CD4-positive, alpha-beta T cell (primary cell): ENCODE measurements around the gene SLC34A1. TPM values are rescaled to one million over a fixed set of nuclear protein-coding genes. Genes with fewer than 3 reads are reported as not detected.
A peak's percentile ranks its signal among the peaks of the same experiment; 100 is the strongest.

ENCODE experiments used
- ATAC-seq: fragments of 200-7000 bp; cut with Tn5 transposase; one replicate; pipeline ENCODE4 v1.10.0; 2022; ENCODE audit warnings: mild to moderate bottlenecking; ENCODE audit not compliant: poor library complexity
- CTCF ChIA-PET: fragments of 350-600 bp; sonication (Branson Sonifier 250); formaldehyde crosslinking; loops from one replicate; lab custom pipeline; 2021; ENCODE audit warnings: antibody characterized with exemption, inconsistent platforms; lab: Charles Lee
- POLR2A ChIA-PET: fragments of 350-600 bp; sonication (Branson Sonifier 250); formaldehyde crosslinking; loops from one replicate; lab custom pipeline; 2021; ENCODE audit warnings: antibody characterized with exemption, inconsistent platforms; lab: Charles Lee
- DNase-seq, 14 experiments: peaks; one replicate each; pipeline ENCODE4 v3.0.0-alpha.2; 2013 to 2020; ENCODE audit warnings: mixed read lengths in 2 of 14
- H3K27ac ChIP-seq, 2 donors: one replicate each; pipeline versions ENCODE4 v1.5.1 to v1.7.0; 2013; ENCODE audit warnings: low read length in 2 of 2, low read depth in 1 of 2, mild to moderate bottlenecking in 1 of 2
- H3K27me3 ChIP-seq, 2 experiments: 1 replicate in 1 of 2; 2 replicates in 1 of 2; pipeline versions ENCODE4 v1.6.1 to v1.7.0; 2013; ENCODE audit warnings: low read length in 2 of 2, control low read depth in 1 of 2, mild to moderate bottlenecking in 1 of 2, moderate library complexity in 1 of 2; ENCODE audit not compliant: insufficient read depth in 2 of 2, control insufficient read depth in 1 of 2
- H3K36me3 ChIP-seq: one replicate; pipeline ENCODE4 v1.6.1; 2013; ENCODE audit warnings: low read length, control low read depth; ENCODE audit not compliant: insufficient read depth
- H3K4me1 ChIP-seq: one replicate; pipeline ENCODE4 v1.6.1; 2013; ENCODE audit warnings: low read length, control low read depth; ENCODE audit not compliant: insufficient read depth
- H3K4me3 ChIP-seq: one replicate; pipeline ENCODE4 v1.5.1; 2013; ENCODE audit warnings: mild to moderate bottlenecking, low read length, moderate library complexity
- H3K9me3 ChIP-seq, 2 experiments: 1 replicate in 1 of 2; 2 replicates in 1 of 2; pipeline versions ENCODE4 v1.6.1 to v1.7.0; 2013; ENCODE audit warnings: low read length in 2 of 2, mild to moderate bottlenecking in 2 of 2, control low read depth in 1 of 2, moderate library complexity in 1 of 2; ENCODE audit not compliant: control insufficient read depth in 1 of 2, insufficient read depth in 1 of 2
- H3K27ac Mint-ChIP-seq: one replicate; pipeline ENCODE4 v1.8.0; 2020; ENCODE audit warnings: mixed read lengths
- H3K27me3 Mint-ChIP-seq: one replicate; pipeline ENCODE4 v1.8.0; 2021; ENCODE audit warnings: mixed read lengths
- H3K36me3 Mint-ChIP-seq: one replicate; pipeline ENCODE4 v1.8.0; 2021; ENCODE audit warnings: low read depth, mixed read lengths
- H3K4me1 Mint-ChIP-seq: one replicate; pipeline ENCODE4 v1.8.0; 2021; ENCODE audit warnings: low read depth, mixed read lengths
- H3K4me3 Mint-ChIP-seq: one replicate; pipeline ENCODE4 v1.8.0; 2020; ENCODE audit warnings: mild to moderate bottlenecking, mixed read lengths
- H3K9me3 Mint-ChIP-seq: one replicate; pipeline ENCODE4 v1.8.0; 2020; ENCODE audit warnings: mixed read lengths
- intact Hi-C, 2 experiments: fragments of 100-400 bp; cut with DNase I in 1 of 2; cut with micrococcal nuclease in 1 of 2; formaldehyde crosslinking; loops; one replicate each; pipeline versions ENCODE4 v1.15.1 to v1.9.0; 2023 to 2025; cut with DNase I, micrococcal nuclease
- total RNA-seq, 174 experiments: library from RNA in 2 of 174; stranded (reverse) in 2 of 174; gene quantifications; one replicate each; pipeline ENCODE4 v1.2.3 and lab custom pipeline; 2021 to 2026
- TF ChIP-seq, protein P1 (sequence below): fragments of 200-600 bp; IDR thresholded peaks from one replicate; pipeline ENCODE4 v1.8.0; 2022; ENCODE audit warnings: antibody characterized with exemption, mild to moderate bottlenecking

Gene SLC34A1
- total RNA-seq, 2 experiments from 2014 or later, result not detected

DNA sequence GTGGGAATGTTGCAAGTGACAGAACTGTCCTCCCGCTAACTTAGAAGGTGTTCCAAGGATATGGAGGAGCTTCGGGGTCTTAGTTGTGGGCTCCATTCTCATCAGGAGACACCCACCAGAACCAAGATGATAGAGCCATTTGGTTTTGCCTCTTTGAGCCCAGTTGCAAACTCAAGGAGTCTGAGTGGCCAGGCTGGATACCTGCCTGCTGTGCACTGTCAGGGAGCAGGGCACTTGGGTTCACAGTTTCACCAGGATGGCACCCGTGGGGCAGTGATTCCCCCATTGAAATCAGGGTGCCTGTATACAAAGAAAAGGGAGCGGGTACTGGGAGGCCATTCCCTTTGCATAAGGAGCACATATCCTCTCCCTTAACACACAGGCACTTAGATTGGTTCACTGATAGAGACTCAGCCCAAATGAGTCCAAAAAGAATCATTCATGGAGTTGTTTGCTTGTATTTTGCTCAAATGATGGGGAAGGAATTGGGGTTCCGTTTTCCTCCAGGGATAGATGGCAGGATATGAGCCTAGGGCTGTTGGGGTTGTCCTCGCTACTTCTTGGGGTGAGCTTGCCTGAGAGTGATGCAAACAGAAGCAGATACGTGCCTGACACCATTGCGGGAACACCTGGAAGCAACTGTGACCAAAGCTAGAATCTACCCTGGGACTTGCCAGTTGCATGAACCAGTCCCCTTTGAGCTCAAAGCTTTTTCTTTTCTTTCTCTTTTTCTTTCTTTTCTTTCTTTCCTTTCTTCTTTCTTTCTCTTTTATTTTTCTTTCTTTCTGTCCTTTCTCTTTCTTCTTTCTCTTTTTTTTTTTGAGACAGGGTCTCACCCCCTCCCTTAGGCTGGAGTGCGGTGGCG, 61.0 kb downstream of the SLC34A1 start:
- peak overlapping the region; percentile 88 for H3K27ac Mint-ChIP-seq
- H3K27me3 Mint-ChIP-seq, result no peaks in the 10 kb centered on the region
- POLR2A ChIA-PET, result interaction anchor here (0.7 to 15.3 kb wide), 16 partner anchors 8 to 908 kb away, joined by 3 to 661 read pairs (median 5); partner anchors contain the start of genes F12, GRK6, LMAN2 and MXD3
- TF ChIP-seq, protein P1, sequence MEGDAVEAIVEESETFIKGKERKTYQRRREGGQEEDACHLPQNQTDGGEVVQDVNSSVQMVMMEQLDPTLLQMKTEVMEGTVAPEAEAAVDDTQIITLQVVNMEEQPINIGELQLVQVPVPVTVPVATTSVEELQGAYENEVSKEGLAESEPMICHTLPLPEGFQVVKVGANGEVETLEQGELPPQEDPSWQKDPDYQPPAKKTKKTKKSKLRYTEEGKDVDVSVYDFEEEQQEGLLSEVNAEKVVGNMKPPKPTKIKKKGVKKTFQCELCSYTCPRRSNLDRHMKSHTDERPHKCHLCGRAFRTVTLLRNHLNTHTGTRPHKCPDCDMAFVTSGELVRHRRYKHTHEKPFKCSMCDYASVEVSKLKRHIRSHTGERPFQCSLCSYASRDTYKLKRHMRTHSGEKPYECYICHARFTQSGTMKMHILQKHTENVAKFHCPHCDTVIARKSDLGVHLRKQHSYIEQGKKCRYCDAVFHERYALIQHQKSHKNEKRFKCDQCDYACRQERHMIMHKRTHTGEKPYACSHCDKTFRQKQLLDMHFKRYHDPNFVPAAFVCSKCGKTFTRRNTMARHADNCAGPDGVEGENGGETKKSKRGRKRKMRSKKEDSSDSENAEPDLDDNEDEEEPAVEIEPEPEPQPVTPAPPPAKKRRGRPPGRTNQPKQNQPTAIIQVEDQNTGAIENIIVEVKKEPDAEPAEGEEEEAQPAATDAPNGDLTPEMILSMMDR, result no peak
- peaks cover 52% of the 10 kb centered on the region for H3K4me1 Mint-ChIP-seq
- Histone ChIP-seq H3K4me1 (peaks cover 85% of the 10 kb centered on the region), H3K27me3 (no peaks in the 10 kb centered on the region), H3K4me3 (peak overlapping the region; percentile 56), H3K36me3 (peaks cover 29% of the 10 kb centered on the region), H3K27ac (peak overlapping the region; percentile 73 to 89), H3K9me3 (no peaks in the 10 kb centered on the region)
- CTCF ChIA-PET, result interaction anchor here (0.9 to 16.6 kb wide), 8 partner anchors 9 to 76 kb away, joined by 3 to 352 read pairs (median 8); partner anchors contain the start of genes F12 and PFN3
- peak overlapping the region; percentile 80 for H3K4me3 Mint-ChIP-seq
- H3K36me3 Mint-ChIP-seq, result peaks cover 41% of the 10 kb centered on the region
- DNase-seq (peak in 4 of 14 experiments; percentile 32 to 87 (median 70)), ATAC-seq (peak; percentile 10)
- no peaks in the 10 kb centered on the region for H3K9me3 Mint-ChIP-seq
- intact Hi-C loops, result loop anchor here in 1 of 2 experiments (2.0 kb wide), 2 partner anchors 14 to 40 kb away; no protein-coding TSS in a partner anchor

DNA sequence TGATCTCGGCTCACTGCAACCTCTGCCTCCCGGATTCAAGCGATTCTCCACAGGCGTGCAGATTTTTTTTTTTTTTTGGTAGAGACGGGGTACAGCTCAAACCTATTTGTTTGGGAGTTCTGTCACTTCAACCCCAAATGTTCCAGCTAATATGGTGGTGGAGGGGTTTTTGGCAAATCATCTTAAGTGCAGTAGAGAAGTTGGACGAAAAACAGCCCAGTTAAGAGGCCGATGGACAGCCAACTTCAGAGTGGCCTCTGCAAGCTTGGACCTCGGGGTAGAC, 61.6 kb downstream of the SLC34A1 start:
- DNase-seq (peak in 1 of 14 experiments; percentile 61), ATAC-seq (no peak)
- Histone ChIP-seq H3K9me3 (no peaks in the 10 kb centered on the region), H3K27ac (peak overlapping the region; percentile 73 to 89), H3K27me3 (no peaks in the 10 kb centered on the region), H3K4me3 (peak overlapping the region; percentile 56), H3K4me1 (peaks cover 79% of the 10 kb centered on the region), H3K36me3 (peaks cover 23% of the 10 kb centered on the region)
- Mint-ChIP-seq H3K9me3 (no peaks in the 10 kb centered on the region), H3K4me3 (peak overlapping the region; percentile 80), H3K36me3 (peaks cover 36% of the 10 kb centered on the region), H3K4me1 (peaks cover 54% of the 10 kb centered on the region), H3K27me3 (no peaks in the 10 kb centered on the region), H3K27ac (peak overlapping the region; percentile 88)
- TF ChIP-seq, protein P1, result no peak
- intact Hi-C loops, result loop anchor here in 1 of 2 experiments (2.0 kb wide), 2 partner anchors 15 to 41 kb away; no protein-coding TSS in a partner anchor
- ChIA-PET CTCF (interaction anchor here (0.9 to 16.6 kb wide), 9 partner anchors 9 to 77 kb away, joined by 3 to 352 read pairs (median 6); partner anchors contain the start of genes F12 and PFN3), POLR2A (interaction anchor here (0.7 to 15.3 kb wide), 16 partner anchors 8 to 909 kb away, joined by 3 to 661 read pairs (median 5); partner anchors contain the start of genes DDX41, F12, GRK6 and LMAN2)

DNA sequence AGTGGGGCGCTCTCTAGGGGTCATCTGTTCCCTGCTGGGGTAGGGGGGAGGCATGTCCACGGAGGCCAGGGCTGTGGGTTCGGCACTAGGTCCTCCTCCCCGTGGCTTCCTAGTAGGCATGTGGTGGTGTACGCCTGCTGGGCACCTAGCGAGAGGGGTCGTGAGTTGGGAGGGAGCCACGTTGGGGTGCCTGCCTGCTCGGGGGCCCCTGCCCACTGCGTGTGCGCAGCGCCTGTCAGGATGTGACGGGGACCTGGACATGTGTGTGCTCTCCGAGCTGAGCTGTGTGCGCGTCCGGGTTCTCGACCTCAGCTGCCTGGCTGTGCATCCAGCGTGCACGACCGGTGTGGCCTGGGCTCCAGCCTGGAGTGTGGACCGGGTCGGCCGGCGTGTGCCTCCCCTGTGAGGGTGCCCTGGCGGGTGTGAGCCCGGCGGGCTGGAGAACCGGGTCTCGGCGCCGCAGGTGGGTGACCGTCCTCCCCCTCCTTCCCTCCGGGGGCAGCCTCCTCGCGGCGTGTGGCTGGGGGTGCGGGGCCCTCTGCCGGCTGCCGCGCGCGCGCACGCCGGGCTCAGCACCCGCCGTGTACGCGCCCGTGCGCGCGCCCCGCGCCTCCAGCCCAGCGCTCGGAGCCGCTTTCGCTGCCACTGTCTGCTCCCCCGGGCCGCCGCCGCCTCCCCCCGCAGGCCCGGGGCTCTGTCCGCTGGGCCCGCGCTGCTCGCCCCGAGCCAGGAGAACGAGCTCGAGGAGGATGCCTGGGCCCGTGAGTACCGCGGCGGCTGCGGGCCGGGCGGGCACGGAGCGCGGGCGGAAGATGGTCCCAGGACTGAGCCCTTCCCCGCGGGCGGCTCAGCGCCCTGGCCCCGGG, 62.2 kb downstream of the SLC34A1 start, which contains the start of gene PRR7:
Gene PRR7 (plus strand): TSS at position 615 of the 866 bp plus-strand sequence. CDS start 8,254 bp downstream, outside the sequence.
- ChIA-PET POLR2A (interaction anchor here (0.7 to 15.3 kb wide), 16 partner anchors 8 to 909 kb away, joined by 3 to 661 read pairs (median 5); partner anchors contain the start of genes DDX41, F12, GRK6 and LMAN2), CTCF (interaction anchor here (0.6 to 16.6 kb wide), 10 partner anchors 8 to 773 kb away, joined by 3 to 352 read pairs (median 6); partner anchors contain the start of genes F12 and PFN3)
- Histone ChIP-seq H3K9me3 (no peaks in the 10 kb centered on the region), H3K4me1 (peaks cover 73% of the 10 kb centered on the region), H3K27me3 (no peaks in the 10 kb centered on the region), H3K36me3 (peaks cover 18% of the 10 kb centered on the region), H3K4me3 (peak within 1 kb of the TSS; percentile 56), H3K27ac (peak within 1 kb of the TSS; percentile 73 to 89)
- intact Hi-C loops, result no loop called here
- TF ChIP-seq, protein P1, result no peak
- Mint-ChIP-seq H3K4me1 (peaks cover 56% of the 10 kb centered on the region), H3K27me3 (no peaks in the 10 kb centered on the region), H3K9me3 (no peaks in the 10 kb centered on the region), H3K4me3 (peak within 1 kb of the TSS; percentile 80), H3K27ac (peak within 1 kb of the TSS; percentile 88), H3K36me3 (peaks cover 33% of the 10 kb centered on the region)
- ATAC-seq, result peak; percentile 43
- DNase-seq, result peak; percentile 56 to 93 (median 72)
